Omental fat pad (tissue), 4 donors: ENCODE results near the gene DPPA4. TPM values are rescaled to one million over a fixed set of nuclear protein-coding genes. Genes with fewer than 3 reads are reported as not detected.

Source experiments
- ATAC-seq: fragments of 150-250 bp; one replicate; pipeline ENCODE4 v1.9.1; 2016; ENCODE audit warnings: mild to moderate bottlenecking, moderate library complexity; ENCODE audit not compliant: low FRiP score
- DNase-seq: peaks from one replicate; pipeline ENCODE4 v3.0.0-alpha.2; 2019; ENCODE audit warnings: low spot score
- total RNA-seq, 4 donors: library from RNA; depleted of rRNA; stranded (reverse); fragments of >200 nt; gene quantifications; one replicate each; pipeline ENCODE4 v1.1.0, GENCODE V29; 2016
- TF ChIP-seq, protein P1 (sequence below), 3 donors: fragments of 450-650 bp; IDR thresholded peaks; one replicate each; pipeline ENCODE4 v1.5.1; 2016 to 2017; ENCODE audit warnings: antibody characterized with exemption in 3 of 3, mild to moderate bottlenecking in 3 of 3, moderate library complexity in 2 of 3

Gene DPPA4
- total RNA-seq, 4 donors from 2014 or later = 0.36 TPM; not detected in 3

DNA sequence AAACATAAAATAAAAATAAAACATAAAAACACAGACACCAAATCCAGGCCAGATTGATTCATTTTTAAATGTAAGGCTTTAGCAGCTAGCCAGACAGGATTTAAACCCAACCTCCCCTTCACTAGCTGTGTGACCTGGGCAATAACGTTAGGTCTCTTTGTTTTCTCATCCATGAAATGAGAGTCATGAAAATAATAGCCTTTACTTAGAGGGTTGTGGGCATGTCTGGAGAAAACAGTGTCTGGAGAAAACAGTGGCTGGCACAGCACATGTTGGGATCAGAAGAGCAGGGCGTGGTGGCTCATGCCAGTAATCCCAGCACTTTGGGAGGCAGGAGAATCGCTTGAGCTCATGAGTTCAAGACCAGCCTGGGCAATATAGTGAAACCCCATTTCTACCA is 1.9 kb upstream of the DPPA4 start:
- TF ChIP-seq, protein P1, sequence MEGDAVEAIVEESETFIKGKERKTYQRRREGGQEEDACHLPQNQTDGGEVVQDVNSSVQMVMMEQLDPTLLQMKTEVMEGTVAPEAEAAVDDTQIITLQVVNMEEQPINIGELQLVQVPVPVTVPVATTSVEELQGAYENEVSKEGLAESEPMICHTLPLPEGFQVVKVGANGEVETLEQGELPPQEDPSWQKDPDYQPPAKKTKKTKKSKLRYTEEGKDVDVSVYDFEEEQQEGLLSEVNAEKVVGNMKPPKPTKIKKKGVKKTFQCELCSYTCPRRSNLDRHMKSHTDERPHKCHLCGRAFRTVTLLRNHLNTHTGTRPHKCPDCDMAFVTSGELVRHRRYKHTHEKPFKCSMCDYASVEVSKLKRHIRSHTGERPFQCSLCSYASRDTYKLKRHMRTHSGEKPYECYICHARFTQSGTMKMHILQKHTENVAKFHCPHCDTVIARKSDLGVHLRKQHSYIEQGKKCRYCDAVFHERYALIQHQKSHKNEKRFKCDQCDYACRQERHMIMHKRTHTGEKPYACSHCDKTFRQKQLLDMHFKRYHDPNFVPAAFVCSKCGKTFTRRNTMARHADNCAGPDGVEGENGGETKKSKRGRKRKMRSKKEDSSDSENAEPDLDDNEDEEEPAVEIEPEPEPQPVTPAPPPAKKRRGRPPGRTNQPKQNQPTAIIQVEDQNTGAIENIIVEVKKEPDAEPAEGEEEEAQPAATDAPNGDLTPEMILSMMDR (IDR thresholded peaks at IDR 0.05) = no peak
- ATAC-seq (no peak), DNase-seq (no peak)

DNA sequence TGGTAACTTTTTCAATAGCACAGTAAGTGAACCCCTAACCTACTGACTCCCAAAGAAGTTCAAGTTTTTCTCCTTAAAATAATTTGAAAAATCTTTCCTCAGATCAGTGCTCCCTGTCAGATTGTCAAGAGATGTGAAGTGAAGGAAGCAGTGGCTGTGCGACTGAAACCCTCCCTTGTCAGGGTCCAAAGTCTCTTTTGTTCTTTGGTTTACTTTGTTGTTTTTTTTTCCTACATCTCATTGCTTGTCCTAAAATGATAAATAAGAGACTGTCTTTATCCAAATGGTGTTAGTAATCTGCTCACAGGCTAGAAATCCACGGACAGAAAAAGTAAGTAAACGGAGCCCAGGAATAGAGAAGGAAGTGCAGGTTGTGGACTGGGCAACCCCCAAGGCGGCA is 976 bp upstream of the DPPA4 start:
- TF ChIP-seq, protein P1 (IDR thresholded peaks at IDR 0.05) = no peak
- DNase-seq (no peak), ATAC-seq (no peak)

DNA sequence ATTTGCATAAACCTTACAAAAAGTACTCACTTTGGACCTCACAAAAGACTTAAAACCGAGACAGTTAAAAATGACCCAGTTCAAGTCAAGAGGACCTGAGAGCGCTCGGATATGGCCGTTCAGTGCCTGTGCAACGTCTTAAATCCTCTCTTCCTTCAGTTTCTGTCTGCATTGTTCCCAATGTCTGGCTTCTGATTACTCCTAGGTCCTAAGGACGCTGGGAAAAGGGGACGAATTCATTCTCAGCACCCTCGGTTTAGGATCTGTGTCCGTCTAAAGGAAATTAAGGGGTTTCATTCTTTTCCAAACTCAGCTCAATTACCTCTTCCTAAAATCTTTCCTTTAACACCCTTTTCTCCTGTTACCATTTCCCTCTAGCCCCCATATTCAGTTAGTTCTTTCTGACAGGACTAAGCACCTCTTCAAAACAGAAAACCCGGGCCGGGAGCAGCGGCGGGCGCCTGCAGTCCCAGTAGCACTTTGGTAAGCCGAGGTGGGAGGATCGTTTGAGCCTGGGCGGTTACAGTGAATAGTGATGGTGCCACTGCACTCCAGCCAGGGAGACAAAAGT is 970 bp downstream of the DPPA4 start:
- TF ChIP-seq, protein P1 (IDR thresholded peaks at IDR 0.05) = no peak
- ATAC-seq (peak; percentile 83), DNase-seq (no peak)

DNA sequence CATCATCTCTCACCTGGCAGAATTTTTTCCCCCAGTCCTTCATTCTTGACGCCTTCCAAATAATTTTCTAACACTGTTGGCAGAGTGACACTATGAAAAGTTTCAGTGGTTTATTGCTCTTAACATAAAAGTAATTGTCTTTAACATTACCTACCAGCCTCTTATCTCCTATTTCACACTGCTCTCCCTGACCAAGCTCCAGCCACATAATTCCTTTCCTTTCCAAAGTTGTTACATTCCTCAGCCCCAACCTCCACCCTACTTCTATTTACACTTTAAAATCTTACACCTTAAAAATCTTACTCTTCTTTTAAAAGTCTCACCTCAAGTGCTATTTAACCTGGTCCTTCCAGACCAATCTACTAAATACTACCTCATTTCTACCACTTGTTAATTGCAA is 2.8 kb downstream of the DPPA4 start:
- DNase-seq (no peak), ATAC-seq (no peak)
- TF ChIP-seq, protein P1 (IDR thresholded peaks at IDR 0.05) = no peak

DNA sequence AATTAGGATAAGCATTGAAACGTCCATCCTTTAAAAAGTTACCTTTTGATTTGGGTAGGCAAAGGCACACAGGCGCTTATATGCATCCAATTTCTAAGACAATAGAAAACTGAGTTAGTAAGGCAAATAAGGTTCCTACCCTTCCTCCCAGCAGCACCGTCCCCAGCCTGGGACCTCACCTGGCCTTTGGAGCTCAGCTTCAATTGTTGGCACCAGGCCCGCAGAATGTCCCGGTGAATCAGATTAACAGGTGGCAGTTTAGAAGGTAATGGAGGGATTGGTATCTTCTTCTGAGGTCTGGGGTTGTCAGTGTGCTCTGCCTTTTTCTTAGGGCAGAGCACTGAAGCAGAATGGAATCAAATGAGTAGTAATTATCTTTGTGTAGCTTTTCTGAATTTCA is 5.7 kb downstream of the DPPA4 start:
- TF ChIP-seq, protein P1 (IDR thresholded peaks at IDR 0.05) = no peak
- DNase-seq (no peak), ATAC-seq (no peak)

DNA sequence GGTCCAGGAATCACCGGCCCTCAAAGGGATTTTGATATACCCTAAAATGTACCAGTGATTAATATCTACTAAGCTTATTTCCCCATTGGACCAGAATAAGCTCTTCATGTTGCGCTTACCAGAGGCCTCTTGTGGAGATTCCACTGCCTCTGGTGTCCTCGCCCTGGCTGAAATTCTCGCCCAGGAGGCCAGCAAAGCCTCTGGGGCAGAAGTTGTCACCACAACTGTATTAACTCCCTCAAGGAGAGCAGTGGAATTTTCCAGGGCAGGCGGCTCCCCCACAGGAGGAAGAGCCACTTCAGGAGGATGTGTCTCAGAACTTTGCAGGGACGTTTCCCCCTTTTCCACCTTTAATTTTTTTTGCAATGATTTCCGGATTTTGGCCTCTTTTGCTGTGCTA is 6.9 kb downstream of the DPPA4 start:
- TF ChIP-seq, protein P1 (IDR thresholded peaks at IDR 0.05) = no peak
- ATAC-seq = no peak
- no peak for DNase-seq

DNA sequence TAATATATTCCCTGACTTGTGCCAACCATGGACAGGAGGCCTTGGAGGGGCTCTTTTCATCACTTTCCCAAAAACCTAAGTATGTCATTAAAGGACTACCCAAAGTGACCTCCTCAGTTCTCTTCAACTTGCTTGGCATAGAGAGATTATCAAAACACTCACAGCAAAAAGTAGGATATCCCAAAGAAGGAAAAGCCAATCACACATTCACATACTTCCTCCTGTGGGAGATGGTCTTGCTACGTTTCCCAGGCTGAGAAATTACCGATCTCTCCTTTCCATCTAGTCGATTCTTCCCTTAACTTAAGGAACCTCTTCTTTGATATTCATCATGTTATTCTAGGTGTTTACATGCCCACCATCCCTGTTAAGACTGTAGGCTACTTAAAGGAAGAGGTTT is 9.1 kb downstream of the DPPA4 start:
- no peak for ATAC-seq
- DNase-seq = no peak
- TF ChIP-seq, protein P1 (IDR thresholded peaks at IDR 0.05) = no peak
